OCI-LY3 (cell line): ENCODE data around the gene PPP1R1B.

ENCODE experiments used
- H2AFZ ChIP-seq: fragments of 200-600, 300-600 bp; shearing (Covaris generic); 2 replicates; pipeline ENCODE4 v1.6.0; 2014; ENCODE audit warnings: antibody characterized with exemption, low read depth, low read length
- H3K27ac ChIP-seq: fragments of 200-600, 300-600 bp; sonication (generic); 2 replicates; pipeline ENCODE4 v1.5.1; 2014; ENCODE audit warnings: mild to moderate bottlenecking, low read length, moderate library complexity, mixed read lengths
- H3K27me3 ChIP-seq: fragments of 200-600, 300-600 bp; sonication (generic); 2 replicates; pipeline ENCODE4 v1.6.1; 2014; ENCODE audit warnings: low read depth, low read length, mixed read lengths
- H3K36me3 ChIP-seq: fragments of 200-600, 300-600 bp; sonication (generic); replicated peaks from 2 replicates; pipeline ENCODE3; 2014; ENCODE audit warnings: low read depth, low read length, mixed read lengths
- H3K4me1 ChIP-seq: fragments of 300-600, 200-600 bp; sonication (generic); 2 replicates; pipeline ENCODE4 v1.6.1; 2014; ENCODE audit warnings: low read length, mixed read lengths
- H3K4me2 ChIP-seq: fragments of 200-600, 300-600 bp; sonication (generic); 2 replicates; pipeline ENCODE4 v1.6.1; 2014; ENCODE audit warnings: low read length, mixed read lengths
- H3K4me3 ChIP-seq: fragments of 300-600, 200-600 bp; sonication (generic); 2 replicates; pipeline ENCODE4 v1.5.1; 2014; ENCODE audit warnings: antibody characterized with exemption, mild to moderate bottlenecking, low read length, moderate library complexity
- H3K79me2 ChIP-seq: fragments of 300-600, 200-600 bp; shearing (Covaris generic); 2 replicates; pipeline ENCODE4 v1.6.1; 2014; ENCODE audit warnings: mild to moderate bottlenecking, low read length, mixed read lengths
- H3K9ac ChIP-seq: fragments of 300-600, 200-600 bp; shearing (Covaris generic); 2 replicates; pipeline ENCODE4 v1.6.0; 2014; ENCODE audit warnings: mild to moderate bottlenecking, low read length, moderate library complexity
- H3K9me3 ChIP-seq: fragments of 200-600, 300-600 bp; shearing (Covaris generic); 2 replicates; pipeline ENCODE4 v1.6.1; 2014; ENCODE audit warnings: low read length, mixed read lengths; ENCODE audit not compliant: insufficient read depth
- H4K20me1 ChIP-seq: fragments of 200-600, 300-600 bp; sonication (generic); 2 replicates; pipeline ENCODE4 v1.6.1; 2016; ENCODE audit warnings: low read length, mixed read lengths; ENCODE audit not compliant: insufficient read depth
- CTCF ChIP-seq: fragments of 200-600, 300-600 bp; sonication (generic); IDR thresholded peaks from 2 replicates; pipeline ENCODE4 v1.5.1; 2014; ENCODE audit warnings: antibody characterized with exemption, low read length, low read depth
- EZH2phosphoT487 ChIP-seq: fragments of 200-600 bp; shearing (Covaris generic); IDR thresholded peaks from 2 replicates; pipeline ENCODE4 v1.6.1; 2018; ENCODE audit warnings: antibody characterized with exemption, mixed run types, low read depth

PPP1R1B gene

DNA sequence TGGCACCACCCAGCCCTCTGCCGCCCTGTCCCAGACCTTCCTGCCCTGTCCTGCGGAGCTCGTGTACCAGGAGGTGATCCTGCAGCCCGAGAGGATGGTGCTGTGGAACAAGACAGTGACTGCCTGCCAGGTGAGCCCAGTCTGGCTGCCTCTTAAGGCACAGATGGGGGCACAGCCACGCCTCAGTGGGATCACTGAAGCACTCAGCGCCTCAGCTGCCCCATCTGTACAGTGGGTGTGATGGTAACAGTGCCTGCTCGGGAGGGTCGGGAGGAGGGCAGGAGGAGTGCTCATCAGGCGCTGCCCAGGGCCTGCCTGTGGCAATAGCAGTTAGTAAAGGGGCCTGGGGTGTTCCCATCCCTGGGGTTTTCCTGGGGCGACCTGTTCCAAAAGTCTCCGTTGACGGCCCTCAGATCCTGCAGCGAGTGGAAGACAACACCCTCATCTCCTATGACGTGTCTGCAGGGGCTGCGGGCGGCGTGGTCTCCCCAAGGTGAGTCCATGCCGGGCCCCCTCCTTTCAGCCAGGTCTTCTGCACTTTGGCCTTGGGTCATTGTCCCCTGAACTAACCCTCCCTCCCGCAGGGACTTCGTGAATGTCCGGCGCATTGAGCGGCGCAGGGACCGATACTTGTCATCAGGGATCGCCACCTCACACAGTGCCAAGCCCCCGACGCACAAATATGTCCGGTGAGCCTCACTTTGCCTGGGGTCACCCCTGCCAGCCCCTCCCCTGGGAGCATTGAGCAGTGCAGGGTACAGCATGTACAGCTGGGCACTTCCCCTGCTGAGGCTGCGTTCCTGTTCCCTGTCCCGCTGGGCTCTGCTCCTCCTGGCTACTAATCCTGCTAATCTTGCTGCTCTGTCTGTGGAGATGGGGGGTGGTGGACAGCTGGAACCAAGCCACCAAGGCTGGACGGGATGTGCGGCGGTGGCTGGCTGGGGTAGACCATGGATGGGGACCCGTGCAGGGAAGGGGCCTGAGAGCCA, 33.9 kb downstream of the PPP1R1B start:
- H3K4me3 ChIP-seq = no peak overlapping the region
- H3K4me1 ChIP-seq = peaks cover 40% of the 10 kb centered on the region
- TF ChIP-seq EZH2phosphoT487 = no peak
- TF ChIP-seq CTCF = no peak
- H3K9me3 ChIP-seq = no peaks in the 10 kb centered on the region
- H3K79me2 ChIP-seq = no peaks in the 10 kb centered on the region
- H3K27ac ChIP-seq = no peak overlapping the region
- no peaks in the 10 kb centered on the region for H3K27me3 ChIP-seq
- peaks cover 9% of the 10 kb centered on the region for H3K36me3 ChIP-seq
- H3K9ac ChIP-seq = no peak overlapping the region
- H3K4me2 ChIP-seq = no peak overlapping the region
- no peaks in the 10 kb centered on the region for H4K20me1 ChIP-seq
- no peak overlapping the region for H2AFZ ChIP-seq

DNA sequence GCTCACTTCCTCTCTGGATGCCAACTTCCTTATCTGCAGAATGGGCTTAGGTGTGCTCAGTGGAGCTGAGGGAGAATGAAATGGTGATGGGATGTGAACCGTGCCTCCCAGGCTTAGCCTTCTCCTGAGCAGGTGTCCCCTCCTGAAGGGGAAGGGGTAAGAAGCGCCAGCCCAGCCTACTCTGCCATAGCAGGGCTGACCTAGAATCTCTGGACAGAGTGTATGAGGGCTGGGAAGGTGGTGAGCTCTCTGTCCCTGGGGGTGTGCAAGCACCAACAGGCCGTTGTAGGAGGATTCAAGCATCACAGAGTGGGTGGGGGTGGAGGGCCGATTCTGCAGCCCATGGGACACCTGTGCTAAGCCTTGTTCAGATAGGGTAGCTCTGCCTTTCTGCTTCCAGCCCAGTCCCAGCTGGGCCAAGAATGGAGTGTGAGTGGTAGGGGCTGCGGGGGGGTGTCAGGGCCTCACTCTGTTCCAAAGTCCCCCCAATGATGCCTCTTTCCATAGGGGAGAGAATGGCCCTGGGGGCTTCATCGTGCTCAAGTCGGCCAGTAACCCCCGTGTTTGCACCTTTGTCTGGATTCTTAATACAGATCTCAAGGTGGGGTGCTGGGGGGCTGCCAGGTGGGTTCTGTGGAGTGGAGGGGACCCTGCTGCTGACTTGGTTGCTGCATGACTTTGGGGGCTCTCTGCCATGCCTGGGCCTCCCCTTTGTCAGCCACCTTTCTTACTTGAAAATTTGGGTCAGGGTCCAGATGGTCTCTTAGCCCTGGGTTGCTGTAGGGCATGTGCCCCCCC, 35.2 kb downstream of the PPP1R1B start:
- H3K9ac ChIP-seq = no peak overlapping the region
- no peaks in the 10 kb centered on the region for H3K79me2 ChIP-seq
- peaks cover under 1% of the 10 kb centered on the region; the same call in 1 of the 2 replicates for H3K27me3 ChIP-seq
- no peak overlapping the region for H3K27ac ChIP-seq
- no peak overlapping the region for H3K4me3 ChIP-seq
- H4K20me1 ChIP-seq = no peaks in the 10 kb centered on the region
- peaks cover 9% of the 10 kb centered on the region for H3K36me3 ChIP-seq
- no peak overlapping the region for H2AFZ ChIP-seq
- H3K9me3 ChIP-seq = no peaks in the 10 kb centered on the region
- TF ChIP-seq EZH2phosphoT487 = no peak
- no peak for TF ChIP-seq CTCF
- no peak overlapping the region for H3K4me2 ChIP-seq
- peaks cover 52% of the 10 kb centered on the region for H3K4me1 ChIP-seq

DNA sequence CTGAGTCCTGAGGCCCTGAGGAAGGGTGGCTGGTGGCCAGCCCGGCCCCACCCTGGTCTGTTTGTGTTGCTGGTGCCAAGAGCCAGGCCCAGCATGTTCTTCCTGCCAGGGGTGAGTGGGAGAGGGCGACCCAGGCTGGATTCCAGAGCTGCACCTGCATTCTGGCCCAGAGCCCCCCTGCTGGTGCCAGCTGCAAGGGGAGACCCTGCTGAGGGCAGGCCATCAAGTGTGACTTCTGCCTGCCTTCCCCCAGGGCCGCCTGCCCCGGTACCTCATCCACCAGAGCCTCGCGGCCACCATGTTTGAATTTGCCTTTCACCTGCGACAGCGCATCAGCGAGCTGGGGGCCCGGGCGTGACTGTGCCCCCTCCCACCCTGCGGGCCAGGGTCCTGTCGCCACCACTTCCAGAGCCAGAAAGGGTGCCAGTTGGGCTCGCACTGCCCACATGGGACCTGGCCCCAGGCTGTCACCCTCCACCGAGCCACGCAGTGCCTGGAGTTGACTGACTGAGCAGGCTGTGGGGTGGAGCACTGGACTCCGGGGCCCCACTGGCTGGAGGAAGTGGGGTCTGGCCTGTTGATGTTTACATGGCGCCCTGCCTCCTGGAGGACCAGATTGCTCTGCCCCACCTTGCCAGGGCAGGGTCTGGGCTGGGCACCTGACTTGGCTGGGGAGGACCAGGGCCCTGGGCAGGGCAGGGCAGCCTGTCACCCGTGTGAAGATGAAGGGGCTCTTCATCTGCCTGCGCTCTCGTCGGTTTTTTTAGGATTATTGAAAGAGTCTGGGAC, 36.0 kb downstream of the PPP1R1B start:
- Histone ChIP-seq H4K20me1 (no peaks in the 10 kb centered on the region), H3K4me2 (no peak overlapping the region), H3K9me3 (no peaks in the 10 kb centered on the region), H3K36me3 (peaks cover 9% of the 10 kb centered on the region), H3K4me1 (peaks cover 57% of the 10 kb centered on the region), H3K27ac (no peak overlapping the region), H3K4me3 (no peak overlapping the region), H3K27me3 (peaks cover 6% of the 10 kb centered on the region), H3K79me2 (no peaks in the 10 kb centered on the region), H2AFZ (no peak overlapping the region), H3K9ac (no peak overlapping the region)
- no peak for TF ChIP-seq EZH2phosphoT487
- TF ChIP-seq CTCF = no peak
